Omental fat pad (tissue), 4 donors: Measurements from ENCODE around the gene PROC. TPM values are rescaled to one million over a fixed set of nuclear protein-coding genes. Genes with fewer than 3 reads are reported as not detected.

Experiments used
- ATAC-seq: fragments of 150-250 bp; one replicate; pipeline ENCODE4 v1.9.1; 2016; ENCODE audit warnings: mild to moderate bottlenecking, moderate library complexity; ENCODE audit not compliant: low FRiP score
- DNase-seq: peaks from one replicate; pipeline ENCODE4 v3.0.0-alpha.2; 2019; ENCODE audit warnings: low spot score
- CTCF ChIP-seq, 3 donors: fragments of 450-650 bp; IDR thresholded peaks; one replicate each; pipeline ENCODE4 v1.5.1; 2016 to 2017; ENCODE audit warnings: antibody characterized with exemption in 3 of 3, mild to moderate bottlenecking in 3 of 3, moderate library complexity in 2 of 3
- total RNA-seq, 4 donors: library from RNA; depleted of rRNA; stranded (reverse); fragments of >200 nt; gene quantifications; one replicate each; pipeline ENCODE4 v1.1.0, GENCODE V29; 2016

Gene PROC
- total RNA-seq, 4 donors from 2014 or later = not detected

- ATAC-seq = peak; percentile 78
- DNase-seq = no peak
- no peak for TF ChIP-seq CTCF (IDR thresholded peaks at IDR 0.05)
These were observed 31.2 kb upstream of the PROC start for GRCh38 chr2:127386764-127387654.

GRCh38 chr2:127387655-127388422, 30.4 kb upstream of the PROC start, which contains the start of gene MAP3K2:
Gene MAP3K2 (minus strand): TSS chr2:127387975. CDS start chr2:127343129, 44,846 bp downstream.
- DNase-seq = peak; percentile 80
- peak; percentile 97 for ATAC-seq
- TF ChIP-seq CTCF (IDR thresholded peaks at IDR 0.05) = no peak

- TF ChIP-seq CTCF (IDR thresholded peaks at IDR 0.05) = no peak
- DNase-seq = no peak
- ATAC-seq = peak; percentile 7
These were observed 29.6 kb upstream of the PROC start for GRCh38 chr2:127388423-127389164.

GRCh38 chr2:127389778-127390435, 28.3 kb upstream of the PROC start:
- TF ChIP-seq CTCF (IDR thresholded peaks at IDR 0.05) = no peak
- no peak for ATAC-seq

GRCh38 chr2:127392133-127392827, 25.9 kb upstream of the PROC start:
- ATAC-seq = no peak
- DNase-seq = no peak
- no peak for TF ChIP-seq CTCF (IDR thresholded peaks at IDR 0.05)

More at GRCh38 chr2:127389778-127390435, 28.3 kb upstream of the PROC start:
- DNase-seq = no peak
